HepG2 (cell line): ENCODE measurements around the gene PCYT2. TPM values are rescaled to one million over a fixed set of nuclear protein-coding genes. Genes with fewer than 3 reads are reported as not detected.
A peak's percentile ranks its signal among the peaks of the same experiment; 100 is the strongest.

Experiments
- ATAC-seq: fragments of 200-7000 bp; cut with Tn5 transposase; 3 replicates; pipeline ENCODE4 v1.9.1; 2020; ENCODE audit warnings: mild to moderate bottlenecking, moderate library complexity
- BruUV-seq: library from RNA; stranded (reverse); fragments of 400-500 nt; replicated peaks from 2 replicates; lab custom pipeline; 2021; lab: Mats Ljungman, UMichigan
- CTCF ChIA-PET: fragments of 300-600 bp; formaldehyde crosslinking; extraction: SDS; loops from one replicate; lab custom pipeline; 2021; ENCODE audit warnings: low total read pairs, inconsistent platforms, low intra/inter-chr PET ratio; lab: Yijun Ruan, JAX
- POLR2A ChIA-PET: fragments of 350-600 bp; sonication (Branson Sonifier 250); formaldehyde crosslinking; loops from one replicate; lab custom pipeline; 2020; ENCODE audit warnings: antibody characterized with exemption, inconsistent platforms; lab: Yijun Ruan, JAX
- DNase-seq: peaks from one replicate; pipeline ENCODE4 v3.0.0-alpha.2; 2015; ENCODE audit warnings: low spot score
- FAIRE-seq: peaks from 3 replicates; lab custom pipeline; 2011; peaks lifted over from hg19 to GRCh38; lab: Jason Lieb, UNC
- H2AFZ ChIP-seq: one replicate; pipeline ENCODE4 v1.6.1; 2011; ENCODE audit warnings: low read length, inconsistent platforms
- H3K27ac ChIP-seq: fragments of 300-600 bp; 3 replicates; pipeline ENCODE4 v1.8.0; 2011; ENCODE audit warnings: mixed run types, mild to moderate bottlenecking, mixed read lengths, low read length, inconsistent platforms; ENCODE audit not compliant: insufficient read depth; ENCODE audit errors: extremely low read length
- H3K27me3 ChIP-seq, 2 experiments: fragments of 200-600 bp in 1 of 2; 2 replicates in 1 of 2; 3 replicates in 1 of 2; pipeline versions ENCODE4 v1.6.0 to v1.8.0; 2011; ENCODE audit warnings: low read length in 2 of 2, mild to moderate bottlenecking in 2 of 2, moderate library complexity in 2 of 2, inconsistent platforms in 1 of 2; ENCODE audit not compliant: insufficient read depth in 2 of 2, control insufficient read depth in 1 of 2
- H3K36me3 ChIP-seq, 2 experiments: fragments of 200-600 bp in 1 of 2; replicated peaks in 1 of 2; 2 replicates in 1 of 2; 3 replicates in 1 of 2; pipeline versions ENCODE4 v1.5.1 to v1.8.0; 2011; ENCODE audit warnings: low read length in 2 of 2, inconsistent platforms in 1 of 2; ENCODE audit not compliant: insufficient read depth in 2 of 2, control insufficient read depth in 1 of 2
- H3K4me1 ChIP-seq: 2 replicates; pipeline ENCODE4 v1.5.1; 2012; ENCODE audit warnings: low read length, inconsistent platforms; ENCODE audit not compliant: insufficient read depth
- H3K4me2 ChIP-seq: 2 replicates; pipeline ENCODE4 v1.6.0; 2011; ENCODE audit warnings: low read depth, low read length, inconsistent platforms
- H3K4me3 ChIP-seq, 3 experiments: fragments of 200-600 bp in 1 of 3; sonication (generic), shearing (Covaris generic) in 1 of 3; replicated peaks in 1 of 3; 2 replicates each; pipeline ENCODE4 v1.5.1; 2011 to 2016; ENCODE audit warnings: low read length in 3 of 3, inconsistent platforms in 2 of 3, low read depth in 2 of 3, mild to moderate bottlenecking in 2 of 3, control low read depth in 1 of 3, mixed read lengths in 1 of 3; ENCODE audit not compliant: insufficient read depth in 1 of 3
- H3K79me2 ChIP-seq: one replicate; pipeline ENCODE4 v1.6.1; 2011; ENCODE audit warnings: low read length, inconsistent platforms; ENCODE audit not compliant: insufficient read depth
- H3K9ac ChIP-seq: 2 replicates; pipeline ENCODE4 v1.6.0; 2011; ENCODE audit warnings: mild to moderate bottlenecking, low read depth, low read length, inconsistent platforms; ENCODE audit not compliant: insufficient read depth
- H3K9me3 ChIP-seq: 2 replicates; pipeline ENCODE4 v1.5.1; 2012; ENCODE audit warnings: mild to moderate bottlenecking, low read length
- H4K20me1 ChIP-seq: 2 replicates; pipeline ENCODE4 v1.6.0; 2011; ENCODE audit warnings: inconsistent platforms, mild to moderate bottlenecking, low read length, moderate library complexity; ENCODE audit not compliant: insufficient read depth
- AKAP8 ChIP-seq: sonication (generic); formaldehyde crosslinking; IDR thresholded peaks from 2 replicates; pipeline ENCODE4 v1.5.1; 2020; ENCODE audit warnings: mild to moderate bottlenecking, missing genetic modification reagents
- CREBL2 ChIP-seq: sonication (generic); formaldehyde crosslinking; IDR thresholded peaks from 2 replicates; pipeline ENCODE4 v1.8.1; 2023; ENCODE audit warnings: missing genetic modification reagents, mild to moderate bottlenecking, borderline replicate concordance
- GABPB1 ChIP-seq: IDR thresholded peaks from 2 replicates; pipeline ENCODE4 v1.6.1; 2016; ENCODE audit warnings: mild to moderate bottlenecking, missing genetic modification reagents, moderate library complexity, missing compliant biosample characterization
- HDAC1 ChIP-seq: sonication (generic); formaldehyde crosslinking; IDR thresholded peaks from 2 replicates; pipeline ENCODE4 v1.5.1; 2020; ENCODE audit warnings: mild to moderate bottlenecking, missing genetic modification reagents
- HMG20B ChIP-seq: conservative IDR thresholded peaks from 2 replicates; pipeline ENCODE4 v1.6.1; 2016; ENCODE audit warnings: missing genetic modification reagents, missing compliant biosample characterization
- KDM5B ChIP-seq: sonication (generic); formaldehyde crosslinking; IDR thresholded peaks from 2 replicates; pipeline ENCODE4 v1.4.0; 2020; ENCODE audit warnings: missing genetic modification reagents, mild to moderate bottlenecking, borderline replicate concordance
- POLR2G ChIP-seq: fragments of 200-400 bp; formaldehyde crosslinking; IDR thresholded peaks from 2 replicates; pipeline ENCODE4 v1.6.1; 2018; ENCODE audit warnings: mild to moderate bottlenecking, low read depth, low read length, moderate library complexity
- RBM22 ChIP-seq: fragments of 200-400 bp; formaldehyde crosslinking; optimal IDR thresholded peaks from 2 replicates; pipeline ENCODE3; 2017; ENCODE audit warnings: mild to moderate bottlenecking, low read length, moderate library complexity
- SSRP1 ChIP-seq: IDR thresholded peaks from 2 replicates; pipeline ENCODE4 v1.6.1; 2016; ENCODE audit warnings: control low read depth
- ZNF260 ChIP-seq: sonication (generic); formaldehyde crosslinking; IDR thresholded peaks from 2 replicates; pipeline ENCODE4 v1.4.0; 2020; ENCODE audit warnings: missing genetic modification reagents, low read depth, mild to moderate bottlenecking, borderline replicate concordance
- WGBS: methylation state at CpG from one replicate; pipeline ENCODE4 v1.1.6; 2017; ENCODE audit warnings: low lambda C conversion rate; 5-methylcytosine and 5-hydroxymethylcytosine counted together
- in situ Hi-C: cut with HindIII; loops from 2 replicates; pipeline ENCODE4 v1.10.0; 2017; ENCODE audit warnings: low pct_unique_long_range_greater_than_20kb; ENCODE audit not compliant: extremely low pct_ligation_motif_present
- intact Hi-C: fragments of 100-400 bp; cut with micrococcal nuclease; formaldehyde crosslinking; loops from one replicate; pipeline ENCODE4 v1.10.0; 2022; ENCODE audit not compliant: unreplicated experiment
- polyA plus RNA-seq, 8 experiments: library from polyadenylated mRNA; depleted of rRNA in 3 of 8; stranded (reverse) in 7 of 8; unstranded in 1 of 8; fragments of >200 nt; fragmentation: Illumina TruSeq in 4 of 8; extraction: Trizol in 4 of 8; gene quantifications; 2 replicates each; pipeline versions ENCODE4 v1.2.1 to v1.2.3, GENCODE V29; 2011 to 2016; ENCODE audit warnings: low read depth in 4 of 8, missing spikeins in 1 of 8, mixed read lengths in 1 of 8; ENCODE audit not compliant: insufficient read depth in 1 of 8
- total RNA-seq, 5 experiments: library from RNA; depleted of rRNA; stranded (reverse); fragments of >200 nt; fragmentation: Illumina TruSeq; extraction: Trizol; gene quantifications; 2 replicates each; pipeline ENCODE4 v1.2.3, GENCODE V29; 2016; ENCODE audit warnings: low read depth in 1 of 5
- TF ChIP-seq, protein P1 (sequence below): sonication (generic); formaldehyde crosslinking; IDR thresholded peaks from 2 replicates; pipeline ENCODE4 v1.4.0; 2020; ENCODE audit warnings: missing genetic modification reagents, mild to moderate bottlenecking, borderline replicate concordance
- TF ChIP-seq, protein P2 (sequence below): sonication (generic); formaldehyde crosslinking; IDR thresholded peaks from 2 replicates; pipeline ENCODE4 v1.5.0; 2020; ENCODE audit warnings: mild to moderate bottlenecking, missing genetic modification reagents

Gene PCYT2
- total and polyA plus RNA-seq, 2 of the 13 experiments (the other 11 are each of a cell fraction or from before 2014, with no cell fraction given) = 147 to 297 TPM

GRCh38 chr17:81956607-81957589 is 45.7 kb upstream of the PCYT2 start (continued):
- TF ChIP-seq KDM5B = peak; percentile 31; the same call in 1 of the 2 replicates
- TF ChIP-seq HMG20B (CRISPR knock-in tag) = no peak
- TF ChIP-seq, protein P1, sequence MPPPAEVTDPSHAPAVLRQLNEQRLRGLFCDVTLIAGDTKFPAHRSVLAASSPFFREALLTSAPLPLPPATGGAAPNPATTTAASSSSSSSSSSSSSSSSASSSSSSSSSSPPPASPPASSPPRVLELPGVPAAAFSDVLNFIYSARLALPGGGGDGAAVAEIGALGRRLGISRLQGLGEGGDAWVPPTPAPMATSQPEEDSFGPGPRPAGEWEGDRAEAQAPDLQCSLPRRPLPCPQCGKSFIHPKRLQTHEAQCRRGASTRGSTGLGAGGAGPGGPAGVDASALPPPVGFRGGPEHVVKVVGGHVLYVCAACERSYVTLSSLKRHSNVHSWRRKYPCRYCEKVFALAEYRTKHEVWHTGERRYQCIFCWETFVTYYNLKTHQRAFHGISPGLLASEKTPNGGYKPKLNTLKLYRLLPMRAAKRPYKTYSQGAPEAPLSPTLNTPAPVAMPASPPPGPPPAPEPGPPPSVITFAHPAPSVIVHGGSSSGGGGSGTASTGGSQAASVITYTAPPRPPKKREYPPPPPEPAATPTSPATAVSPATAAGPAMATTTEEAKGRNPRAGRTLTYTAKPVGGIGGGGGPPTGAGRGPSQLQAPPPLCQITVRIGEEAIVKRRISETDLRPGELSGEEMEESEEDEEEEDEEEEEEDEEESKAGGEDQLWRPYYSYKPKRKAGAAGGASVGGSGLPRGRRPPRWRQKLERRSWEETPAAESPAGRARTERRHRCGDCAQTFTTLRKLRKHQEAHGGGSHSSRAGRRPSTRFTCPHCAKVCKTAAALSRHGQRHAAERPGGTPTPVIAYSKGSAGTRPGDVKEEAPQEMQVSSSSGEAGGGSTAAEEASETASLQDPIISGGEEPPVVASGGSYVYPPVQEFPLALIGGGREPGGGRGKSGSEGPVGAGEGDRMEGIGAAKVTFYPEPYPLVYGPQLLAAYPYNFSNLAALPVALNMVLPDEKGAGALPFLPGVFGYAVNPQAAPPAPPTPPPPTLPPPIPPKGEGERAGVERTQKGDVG = no peak

DNA sequence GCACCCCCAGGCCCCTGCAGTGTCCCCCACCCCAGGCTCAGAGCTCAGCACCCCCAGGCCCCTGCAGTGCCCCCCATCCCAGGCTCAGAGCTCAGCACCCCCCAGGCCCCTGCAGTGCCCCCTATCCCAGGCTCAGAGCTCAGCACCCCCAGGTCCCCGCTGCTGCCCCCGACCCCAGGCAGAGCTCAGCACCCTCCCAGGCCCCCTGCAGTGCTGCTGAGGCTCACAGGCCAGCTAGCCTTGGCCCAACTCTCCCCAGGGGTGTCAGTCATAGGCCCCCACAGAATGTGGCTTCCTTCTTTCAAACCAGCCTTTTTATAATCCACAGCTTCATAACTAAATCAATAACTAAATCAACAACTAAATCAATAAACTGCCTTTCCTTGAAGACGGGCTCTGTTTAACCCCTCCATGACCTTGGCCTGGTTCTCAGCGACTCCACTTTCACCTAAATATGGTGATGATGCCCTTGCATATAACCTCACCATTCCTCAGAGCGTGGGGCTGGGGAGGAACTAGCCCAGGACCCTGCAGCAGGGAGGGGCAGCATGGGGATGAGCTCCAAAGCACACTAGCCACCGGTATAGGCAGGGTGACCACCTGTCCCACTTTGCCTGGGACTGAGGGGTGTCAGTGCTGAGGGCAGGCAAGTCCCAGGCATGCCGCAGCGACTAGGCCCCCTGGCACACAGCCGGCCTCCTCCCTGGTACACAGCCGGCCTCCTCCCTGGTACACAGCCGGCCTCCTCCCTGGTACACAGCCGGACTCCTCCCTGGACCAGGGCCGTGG is 44.8 kb upstream of the PCYT2 start:
- BruUV-seq = no TSS peak
- Histone ChIP-seq H3K4me2 (no peak overlapping the region), H3K27ac (no peak overlapping the region), H3K9ac (no peak overlapping the region), H3K79me2 (peaks cover 42% of the 10 kb centered on the region), H3K9me3 (no peaks in the 10 kb centered on the region), H3K4me3 (no peak overlapping the region), H3K4me1 (peaks cover 67% of the 10 kb centered on the region), H2AFZ (no peak overlapping the region), H3K27me3 (no peaks in the 10 kb centered on the region; a peak in 1 of 5 replicates), H3K36me3 (peaks cover 33 to 57% of the 10 kb centered on the region in 2 experiments), H4K20me1 (peaks cover 24% of the 10 kb centered on the region)
- DNase-seq = no peak
- FAIRE-seq = no peak
- intact Hi-C loops = no loop called here
- 94% methylated on average over 7 of the region's 13 CpGs for WGBS
- CTCF ChIA-PET = interaction anchor here (1.4 kb wide), 1 partner anchor 66 kb away, joined by 4 read pairs; no protein-coding TSS in a partner anchor
- in situ Hi-C loops = loop anchor here (5.0 kb wide), 2 partner anchors 41 to 66 kb away; partner anchors contain the start of genes CENPX and LRRC45
- POLR2A ChIA-PET = interaction anchor here (1.0 to 9.7 kb wide), 14 partner anchors 11 to 101 kb away, joined by 3 to 136 read pairs (median 6); partner anchors contain the start of genes CENPX, DCXR, LRRC45 and PCYT2
- ATAC-seq = no peak
- TF ChIP-seq ZNF260 (no peak), RBM22 (peak; percentile 96), AKAP8 (CRISPR knock-in tag) (peak; percentile 21; the same call in 1 of the 2 replicates), GABPB1 (CRISPR knock-in tag) (0 out of 2 replicates have a peak, but pooled peaks have one; percentile 16), HDAC1 (CRISPR knock-in tag) (no peak), POLR2G (peak; percentile 67), CREBL2 (CRISPR knock-in tag) (no peak), SSRP1 (peak; percentile 94; the same call in 1 of the 2 replicates)
- TF ChIP-seq, protein P2, sequence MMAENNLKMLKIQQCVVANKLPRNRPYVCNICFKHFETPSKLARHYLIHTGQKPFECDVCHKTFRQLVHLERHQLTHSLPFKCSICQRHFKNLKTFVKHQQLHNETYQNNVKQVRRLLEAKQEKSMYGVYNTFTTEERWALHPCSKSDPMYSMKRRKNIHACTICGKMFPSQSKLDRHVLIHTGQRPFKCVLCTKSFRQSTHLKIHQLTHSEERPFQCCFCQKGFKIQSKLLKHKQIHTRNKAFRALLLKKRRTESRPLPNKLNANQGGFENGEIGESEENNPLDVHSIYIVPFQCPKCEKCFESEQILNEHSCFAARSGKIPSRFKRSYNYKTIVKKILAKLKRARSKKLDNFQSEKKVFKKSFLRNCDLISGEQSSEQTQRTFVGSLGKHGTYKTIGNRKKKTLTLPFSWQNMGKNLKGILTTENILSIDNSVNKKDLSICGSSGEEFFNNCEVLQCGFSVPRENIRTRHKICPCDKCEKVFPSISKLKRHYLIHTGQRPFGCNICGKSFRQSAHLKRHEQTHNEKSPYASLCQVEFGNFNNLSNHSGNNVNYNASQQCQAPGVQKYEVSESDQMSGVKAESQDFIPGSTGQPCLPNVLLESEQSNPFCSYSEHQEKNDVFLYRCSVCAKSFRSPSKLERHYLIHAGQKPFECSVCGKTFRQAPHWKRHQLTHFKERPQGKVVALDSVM (CRISPR knock-in tag) = peak; percentile 30; the same call in 1 of the 2 replicates
